NCI-H345 (cell line): Measurements from ENCODE around the gene RUNX3.
"Not testable (repeated sequence)": the region's sequence is repeated elsewhere in the genome, so short reads cannot be mapped to it uniquely, and the experiment has no call there.

Source experiments
- DNase-seq: peaks from one replicate; lab custom pipeline; 2025; lab: John Stamatoyannopoulos, UW

Gene RUNX3

GRCh38 chr1:24913616-24914225, 16.4 kb downstream of the RUNX3 start:
- no peak for DNase-seq

- DNase-seq = no peak
These were observed 16.8 kb downstream of the RUNX3 start for GRCh38 chr1:24913274-24913604.

GRCh38 chr1:24912376-24913273, 17.5 kb downstream of the RUNX3 start:
- no peak for DNase-seq

GRCh38 chr1:24911651-24912155, 18.4 kb downstream of the RUNX3 start:
- no peak for DNase-seq

- no peak for DNase-seq
These were observed 19.1 kb downstream of the RUNX3 start for GRCh38 chr1:24910751-24911650.

- DNase-seq = no peak
These were observed 19.9 kb downstream of the RUNX3 start for GRCh38 chr1:24910210-24910609.

GRCh38 chr1:24909388-24909898, 20.6 kb downstream of the RUNX3 start:
- DNase-seq = no peak

- no peak for DNase-seq
These were observed 21.4 kb downstream of the RUNX3 start for GRCh38 chr1:24908591-24909259.

GRCh38 chr1:24907587-24908294, 22.3 kb downstream of the RUNX3 start:
- DNase-seq = not testable (repeated sequence)

GRCh38 chr1:24906760-24907490, 23.2 kb downstream of the RUNX3 start:
- DNase-seq = no peak

- no peak for DNase-seq
These were observed 23.9 kb downstream of the RUNX3 start for GRCh38 chr1:24905979-24906720.

- no peak for DNase-seq
These were observed 24.6 kb downstream of the RUNX3 start for GRCh38 chr1:24905355-24905978.

GRCh38 chr1:24904731-24905354, 25.2 kb downstream of the RUNX3 start:
- no peak for DNase-seq

- DNase-seq = no peak
These were observed 25.9 kb downstream of the RUNX3 start for GRCh38 chr1:24903955-24904730.

- DNase-seq = no peak
These were observed 26.5 kb downstream of the RUNX3 start for GRCh38 chr1:24903560-24903954.

GRCh38 chr1:24903011-24903461, 27.0 kb downstream of the RUNX3 start:
- DNase-seq = no peak

- no peak for DNase-seq
These were observed 27.6 kb downstream of the RUNX3 start for GRCh38 chr1:24902471-24902891.
